ENCODE data around the gene AGBL4. TPM values are rescaled to one million over a fixed set of nuclear protein-coding genes. Genes with fewer than 3 reads are reported as not detected.

Gene AGBL4
- total RNA-seq (2022; extraction: Qiagen RNA extraction; ENCODE audit: low read depth): not detected in 5 replicates

GRCh38 chr1:50023292-50024159 lies at the start of gene AGBL4:
Gene AGBL4 (minus strand): TSS chr1:50023954.

GRCh38 chr1:48776393-48777218 lies 1247.1 kb downstream of the AGBL4 start, which contains the start of gene BEND5:
Gene BEND5 (minus strand): TSS chr1:48776891. CDS start chr1:48776831, 60 bp downstream.

Other genes with a start within 250 kb of the AGBL4 start
- not detected in 5 replicates for gene ELAVL4, start 85.0 kb upstream of the AGBL4 start, total RNA-seq (2022; extraction: Qiagen RNA extraction; ENCODE audit: low read depth)

Data from A549 treated with RU486 at 1 μM for 4 hours (cell line).